ENCODE results near the gene CEP128.

Gene CEP128

GRCh38 chr14:80664576-80664975, 277.0 kb downstream of the CEP128 start:
- no peak for TF ChIP-seq CTCF (IDR thresholded peaks at IDR 0.05; ENCODE audit: low read depth, low read length)
- no peak overlapping the region for H3K4me3 ChIP-seq (ENCODE audit: low read depth, low read length)

GRCh38 chr14:80663541-80663940, 278.0 kb downstream of the CEP128 start:
- TF ChIP-seq CTCF (IDR thresholded peaks at IDR 0.05; ENCODE audit: low read depth, low read length), result no peak
- H3K4me3 ChIP-seq (ENCODE audit: low read depth, low read length), result no peak overlapping the region

GRCh38 chr14:80659783-80660182, 281.8 kb downstream of the CEP128 start:
- TF ChIP-seq CTCF (IDR thresholded peaks at IDR 0.05; ENCODE audit: low read depth, low read length), result no peak

GRCh38 chr14:80658733-80659132, 282.8 kb downstream of the CEP128 start:
- TF ChIP-seq CTCF (IDR thresholded peaks at IDR 0.05; ENCODE audit: low read depth, low read length), result no peak
- no peak overlapping the region for H3K4me3 ChIP-seq (ENCODE audit: low read depth, low read length)

More at GRCh38 chr14:80659783-80660182, 281.8 kb downstream of the CEP128 start:
- no peak overlapping the region for H3K4me3 ChIP-seq (ENCODE audit: low read depth, low read length)

GRCh38 chr14:80658155-80658554, 283.4 kb downstream of the CEP128 start:
- no peak for TF ChIP-seq CTCF (IDR thresholded peaks at IDR 0.05; ENCODE audit: low read depth, low read length)
- H3K4me3 ChIP-seq (ENCODE audit: low read depth, low read length), result no peak overlapping the region

GRCh38 chr14:80653956-80654355, 287.6 kb downstream of the CEP128 start:
- no peak for TF ChIP-seq CTCF (IDR thresholded peaks at IDR 0.05; ENCODE audit: low read depth, low read length)
- H3K4me3 ChIP-seq (ENCODE audit: low read depth, low read length), result no peak overlapping the region

- H3K4me3 ChIP-seq (ENCODE audit: low read depth, low read length), result no peak overlapping the region
Measured at GRCh38 chr14:80645667-80646413, 295.7 kb downstream of the CEP128 start.

More at GRCh38 chr14:80645667-80646413, 295.7 kb downstream of the CEP128 start:
- TF ChIP-seq CTCF (IDR thresholded peaks at IDR 0.05; ENCODE audit: low read depth, low read length), result no peak
